Epithelial cell of alveolus of lung (primary cell): Measurements from ENCODE around the gene IGFBPL1. TPM values are rescaled to one million over a fixed set of nuclear protein-coding genes. Genes with fewer than 3 reads are reported as not detected.

Source experiments
- total RNA-seq: library from RNA; depleted of rRNA; stranded (reverse); fragments of >200 nt; gene quantifications from 2 replicates; pipeline ENCODE4 v1.2.1, GENCODE V29; 2015

The IGFBPL1 gene
- not detected in 2 replicates for total RNA-seq

GRCh38 chr9:38423973-38424843 lies at the start of gene IGFBPL1:
Gene IGFBPL1 (minus strand): TSS chr9:38424454. CDS start chr9:38424424, 30 bp downstream.

GRCh38 chr9:38392235-38393127 lies 31.8 kb downstream of the IGFBPL1 start, which contains the start of gene ALDH1B1:
Gene ALDH1B1 (plus strand): TSS chr9:38392702. CDS start chr9:38395749, 3,047 bp downstream.

Other genes starting within 250 kb of the IGFBPL1 start
- gene ALDH1B1, start 31.8 kb downstream of the IGFBPL1 start, total RNA-seq, result 16.8 and 38.7 TPM in 2 replicates
- gene ANKRD18A, start 196.1 kb upstream of the IGFBPL1 start, total RNA-seq, result 0.26 TPM in 1 of 2 replicates, not detected in the other